Measurements from ENCODE around the gene GZMH. TPM values are rescaled to one million over a fixed set of nuclear protein-coding genes. Genes with fewer than 3 reads are reported as not detected.

Gene GZMH
- total and polyA plus RNA-seq, 2 donors (not counting 1 experiment from before 2014, with no cell fraction given) = 0.75 TPM; not detected in 1

GRCh38 chr14:24578558-24578957 is 30.9 kb downstream of the GZMH start:
- Mint-ChIP-seq H3K9me3 (ENCODE audit: insufficient read depth) (no peaks in the 10 kb centered on the region), H3K27me3 (peaks cover 13% of the 10 kb centered on the region), H3K27ac (no peak overlapping the region), H3K4me3 (no peak overlapping the region), H3K4me1 (no peaks in the 10 kb centered on the region)
- Histone ChIP-seq H3K4me1 (ENCODE audit: control insufficient read depth in 2 of 2, insufficient read depth in 2 of 2, low read length in 2 of 2) (no peaks in the 10 kb centered on the region), H3K36me3 (replicated peaks in 1 of 2; ENCODE audit: control extremely low read depth in 1 of 2, control insufficient read depth in 1 of 2, extremely low read depth in 1 of 2, insufficient read depth in 2 of 2, low read length in 1 of 2) (no peaks in the 10 kb centered on the region), H3K27ac (ENCODE audit: low read length in 2 of 2) (no peak overlapping the region), H4K20me1 (ENCODE audit: control insufficient read depth, insufficient read depth, low read length, poor library complexity, severe bottlenecking) (no peaks in the 10 kb centered on the region), H3K4me3 (ENCODE audit: control extremely low read depth in 1 of 5, extremely low read depth in 1 of 5, insufficient read depth in 1 of 5, low read depth in 2 of 5, low read length in 4 of 5) (no peak overlapping the region), H2AFZ (ENCODE audit: insufficient read depth, low read depth, low read length, poor library complexity, severe bottlenecking) (no peak overlapping the region), H3K4me2 (replicated peaks; ENCODE audit: low read depth, low read length, poor library complexity, severe bottlenecking) (no peak overlapping the region), H3K9me3 (ENCODE audit: control extremely low read depth in 1 of 3, control insufficient read depth in 2 of 3, insufficient read depth in 1 of 3, low read length in 2 of 3) (no peaks in the 10 kb centered on the region), H3K27me3 (replicated peaks in 1 of 4; ENCODE audit: control extremely low read depth in 1 of 4, control insufficient read depth in 3 of 4, insufficient read depth in 4 of 4, low read length in 3 of 4) (peaks cover 0 to 4% (median 0%) of the 10 kb centered on the region in 4 experiments), H3K9ac (ENCODE audit: low read length) (no peak overlapping the region), H3K79me2 (ENCODE audit: control insufficient read depth, insufficient read depth, low read length) (no peaks in the 10 kb centered on the region)
- no peak for ATAC-seq (ENCODE audit: low read depth)
- no peak for DNase-seq
- POLR2A ChIA-PET = no interaction called here
- TF ChIP-seq EZH2 (IDR thresholded peaks at IDR 0.05; ENCODE audit: borderline replicate concordance, insufficient read depth, low read depth, low read length, poor library complexity, severe bottlenecking) = no peak
- TF ChIP-seq CTCF (IDR thresholded peaks at IDR 0.05) = no peak
- no CpG with 5 or more reads among the region's 2 CpGs for whole genome bisulfite sequencing (ENCODE audit: insufficient coverage)
- intact Hi-C loops (cut with micrococcal nuclease) = no loop called here
- CTCF ChIA-PET = interaction anchor here (1.0 kb wide), 1 partner anchor 27 kb away, joined by 4 read pairs; no protein-coding TSS in a partner anchor

- H3K27ac Mint-ChIP-seq = no peak overlapping the region
- TF ChIP-seq CTCF (IDR thresholded peaks at IDR 0.05) (no peak), EZH2 (IDR thresholded peaks at IDR 0.05; ENCODE audit: borderline replicate concordance, insufficient read depth, low read depth, low read length, poor library complexity, severe bottlenecking) (no peak)
- CTCF ChIA-PET = no interaction called here
These were observed 32.7 kb downstream of the GZMH start for GRCh38 chr14:24576771-24577170.

More at GRCh38 chr14:24576771-24577170, 32.7 kb downstream of the GZMH start:
- Mint-ChIP-seq H3K9me3 (ENCODE audit: insufficient read depth) (no peaks in the 10 kb centered on the region), H3K4me3 (no peak overlapping the region), H3K27me3 (peaks cover 23% of the 10 kb centered on the region), H3K4me1 (no peaks in the 10 kb centered on the region)
- Histone ChIP-seq H3K4me2 (replicated peaks; ENCODE audit: low read depth, low read length, poor library complexity, severe bottlenecking) (no peak overlapping the region), H3K9ac (ENCODE audit: low read length) (no peak overlapping the region), H3K27ac (ENCODE audit: low read length in 2 of 2) (no peak overlapping the region), H3K4me1 (ENCODE audit: control insufficient read depth in 2 of 2, insufficient read depth in 2 of 2, low read length in 2 of 2) (no peaks in the 10 kb centered on the region), H3K9me3 (ENCODE audit: control extremely low read depth in 1 of 3, control insufficient read depth in 2 of 3, insufficient read depth in 1 of 3, low read length in 2 of 3) (no peaks in the 10 kb centered on the region), H4K20me1 (ENCODE audit: control insufficient read depth, insufficient read depth, low read length, poor library complexity, severe bottlenecking) (no peaks in the 10 kb centered on the region), H3K4me3 (ENCODE audit: control extremely low read depth in 1 of 5, extremely low read depth in 1 of 5, insufficient read depth in 1 of 5, low read depth in 2 of 5, low read length in 4 of 5) (no peak overlapping the region), H3K36me3 (replicated peaks in 1 of 2; ENCODE audit: control extremely low read depth in 1 of 2, control insufficient read depth in 1 of 2, extremely low read depth in 1 of 2, insufficient read depth in 2 of 2, low read length in 1 of 2) (no peaks in the 10 kb centered on the region), H3K79me2 (ENCODE audit: control insufficient read depth, insufficient read depth, low read length) (no peaks in the 10 kb centered on the region), H3K27me3 (replicated peaks in 1 of 4; ENCODE audit: control extremely low read depth in 1 of 4, control insufficient read depth in 3 of 4, insufficient read depth in 4 of 4, low read length in 3 of 4) (peaks cover 0 to 4% (median 0%) of the 10 kb centered on the region in 4 experiments), H2AFZ (ENCODE audit: insufficient read depth, low read depth, low read length, poor library complexity, severe bottlenecking) (no peak overlapping the region)
- ATAC-seq (ENCODE audit: low read depth) = no peak
- intact Hi-C loops (cut with micrococcal nuclease) = no loop called here
- DNase-seq = no peak
- POLR2A ChIA-PET = no interaction called here
- no CpG with 5 or more reads among the region's 5 CpGs for WGBS (ENCODE audit: insufficient coverage)
